NK-92 treated with Interleukin-12 subunit alpha and Interleukin-12 subunit beta, amount 100 ng/mL, for 24 hours (cell line): ENCODE data around the gene AGER.
"Not testable (repeated sequence)": the region's sequence is repeated elsewhere in the genome, so short reads cannot be mapped to it uniquely, and the experiment has no call there.

Experiments
- DNase-seq: peaks from one replicate; lab custom pipeline; 2025; lab: John Stamatoyannopoulos, UW

AGER gene

GRCh38 chr6:32184084-32184640, at the start of gene AGER:
Gene AGER, minus strand, starts transcription at chr6:32184253. Its CDS starts 31 bp downstream, at chr6:32184222.
- no peak for DNase-seq

DNA sequence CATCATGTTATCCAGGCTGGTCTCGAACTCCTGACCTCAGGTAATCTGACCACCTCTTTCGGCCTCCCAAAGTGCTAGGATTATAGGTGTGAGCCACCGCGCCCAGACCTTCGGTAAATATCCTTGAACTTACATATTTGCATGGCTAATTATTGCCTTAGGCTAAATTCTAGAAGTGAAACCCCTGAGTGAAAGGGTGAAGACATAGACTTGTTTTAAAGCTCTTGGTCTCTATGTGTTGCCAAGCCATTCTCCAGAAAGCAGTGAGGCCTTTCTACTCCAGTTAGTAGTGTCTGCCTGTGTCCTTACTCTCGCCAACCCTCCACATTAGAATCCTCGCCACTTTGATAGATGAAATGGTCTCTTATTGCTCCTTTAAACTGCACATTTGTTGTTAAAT, 42.4 kb upstream of the AGER start:
- no peak for DNase-seq

DNA sequence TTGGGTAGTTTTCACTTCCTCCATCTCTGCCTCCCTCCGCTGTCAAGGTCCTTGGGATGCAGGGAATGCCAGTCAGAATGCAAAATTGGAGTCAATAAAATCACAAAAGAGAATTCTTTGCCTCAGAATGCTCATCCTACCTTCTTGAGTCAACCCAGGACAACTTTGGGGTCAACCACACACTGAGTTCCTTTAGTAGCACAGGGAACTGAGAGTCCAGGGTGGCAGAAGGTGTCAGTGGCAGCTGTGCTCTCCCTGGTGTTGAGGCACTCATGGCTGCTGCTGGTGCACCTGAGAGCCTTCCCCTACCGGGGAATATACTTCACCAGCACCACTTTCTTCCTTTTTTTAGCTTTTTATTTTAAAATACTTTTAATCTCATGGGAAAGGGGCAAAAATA, 40.6 kb upstream of the AGER start:
- no peak for DNase-seq

GRCh38 chr6:32223258-32224235, 39.5 kb upstream of the AGER start, which contains the start of gene NOTCH4:
Gene NOTCH4, minus strand, starts transcription at chr6:32224067. Its CDS starts 139 bp downstream, at chr6:32223928.
- no peak for DNase-seq

- DNase-seq: no peak
These were observed 38.5 kb upstream of the AGER start for GRCh38 chr6:32222333-32223230.

- no peak for DNase-seq
These were observed 36.0 kb upstream of the AGER start for GRCh38 chr6:32220021-32220420.

DNA sequence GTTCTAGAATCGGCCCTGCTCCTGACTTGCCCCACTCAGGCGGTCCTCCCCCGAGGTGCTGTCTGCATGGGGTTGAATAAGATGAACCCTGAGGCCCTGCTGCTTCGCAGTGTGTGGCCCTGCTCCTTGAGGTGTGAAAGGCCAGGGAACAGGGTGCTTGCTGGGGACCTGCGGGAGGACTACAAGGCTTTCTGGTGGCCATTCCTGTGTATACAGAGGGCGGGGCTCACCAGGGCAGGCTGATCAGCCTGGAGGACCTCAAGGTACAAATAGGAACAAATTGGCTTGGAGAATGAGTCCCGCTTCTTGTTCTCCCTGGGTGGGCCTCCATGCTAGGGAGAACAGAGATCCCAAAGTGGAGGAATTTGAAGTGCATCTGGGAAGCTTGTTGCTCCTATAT, 34.1 kb upstream of the AGER start:
- no peak for DNase-seq

- DNase-seq: no peak
These were observed 32.9 kb upstream of the AGER start for GRCh38 chr6:32216998-32217397.

DNA sequence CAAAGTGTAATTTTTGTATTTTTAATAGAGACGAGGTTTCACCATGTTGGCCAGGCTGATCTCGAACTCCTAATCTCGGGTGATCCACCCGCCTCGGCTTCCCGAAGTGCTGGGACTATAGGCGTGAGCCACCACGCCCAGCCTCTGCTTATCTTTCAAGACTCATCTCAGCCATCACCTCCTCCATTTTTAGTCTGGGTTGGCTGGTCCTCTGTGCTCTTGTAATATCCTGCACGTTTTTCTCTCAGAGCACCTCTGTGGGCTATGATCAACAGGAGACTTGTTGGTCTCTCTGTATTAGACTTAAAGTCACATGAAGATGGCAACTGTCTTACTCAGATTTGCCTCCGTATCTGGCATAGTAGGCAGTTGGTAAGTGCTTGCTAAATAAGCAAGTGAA, 32.2 kb upstream of the AGER start:
- no peak for DNase-seq

DNA sequence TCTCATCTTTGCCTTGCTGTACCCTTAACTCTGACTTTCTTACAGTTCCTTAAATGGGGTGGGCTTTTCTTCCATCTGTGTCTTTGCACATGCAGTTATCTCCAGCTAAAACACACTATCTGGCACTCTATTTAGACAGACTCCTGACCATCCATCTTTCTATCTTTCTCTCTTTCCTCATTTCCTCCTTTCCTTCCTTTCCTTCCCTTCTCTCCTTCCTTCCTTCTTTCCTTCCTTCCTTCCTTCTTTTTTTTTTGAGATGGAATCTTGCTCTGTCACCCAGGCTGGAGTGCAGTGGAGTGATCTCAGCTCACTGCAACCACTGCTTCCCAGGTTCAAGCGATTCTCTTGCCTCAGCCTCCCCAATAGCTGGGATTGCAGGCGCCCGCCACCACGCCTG, 31.6 kb upstream of the AGER start:
- no peak for DNase-seq

DNA sequence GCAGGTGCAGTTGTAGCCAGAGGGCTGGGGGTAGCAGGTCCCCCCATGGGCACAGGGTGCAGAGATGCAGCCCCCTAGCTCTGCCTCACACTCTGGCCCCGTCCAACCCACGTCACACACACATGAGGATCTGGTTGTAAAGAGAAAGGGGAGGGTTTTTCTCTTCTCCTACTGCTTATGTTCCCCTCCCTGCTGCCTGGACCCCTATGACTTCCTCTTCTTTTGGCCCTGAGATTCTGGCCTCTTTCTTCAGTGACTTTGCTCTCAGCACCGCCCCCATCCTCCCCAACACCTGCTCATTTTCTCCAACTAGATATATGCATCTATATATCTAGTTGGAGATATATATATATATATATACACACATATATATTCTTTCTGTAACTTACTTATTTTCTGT, 30.1 kb upstream of the AGER start:
- DNase-seq: no peak

DNA sequence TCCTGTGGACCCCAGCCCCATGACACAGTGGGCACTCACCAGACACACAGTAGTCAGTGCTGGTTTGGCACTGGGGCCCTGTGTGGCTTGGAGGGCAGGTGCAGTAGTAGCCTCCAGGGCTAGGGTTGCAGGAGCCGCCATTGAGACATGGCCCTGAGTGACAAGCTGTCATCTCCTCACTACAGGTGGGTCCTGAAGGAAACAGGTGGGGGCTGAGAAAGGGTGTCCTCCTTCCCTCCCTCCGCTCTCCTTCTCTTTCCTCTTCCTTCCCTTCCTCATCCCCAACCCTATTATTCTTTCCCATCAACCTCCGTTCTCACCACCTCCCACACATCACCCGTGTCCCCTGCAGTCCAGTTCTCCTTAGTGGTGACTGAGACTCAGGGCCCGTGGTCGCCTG, 29.6 kb upstream of the AGER start:
- no peak for DNase-seq

- no peak for DNase-seq
These were observed 28.2 kb upstream of the AGER start for GRCh38 chr6:32212076-32212760.

- not testable (repeated sequence) for DNase-seq
These were observed 27.4 kb upstream of the AGER start for GRCh38 chr6:32211432-32211831.

GRCh38 chr6:32210191-32210601, 26.1 kb upstream of the AGER start:
- DNase-seq: no peak

DNA sequence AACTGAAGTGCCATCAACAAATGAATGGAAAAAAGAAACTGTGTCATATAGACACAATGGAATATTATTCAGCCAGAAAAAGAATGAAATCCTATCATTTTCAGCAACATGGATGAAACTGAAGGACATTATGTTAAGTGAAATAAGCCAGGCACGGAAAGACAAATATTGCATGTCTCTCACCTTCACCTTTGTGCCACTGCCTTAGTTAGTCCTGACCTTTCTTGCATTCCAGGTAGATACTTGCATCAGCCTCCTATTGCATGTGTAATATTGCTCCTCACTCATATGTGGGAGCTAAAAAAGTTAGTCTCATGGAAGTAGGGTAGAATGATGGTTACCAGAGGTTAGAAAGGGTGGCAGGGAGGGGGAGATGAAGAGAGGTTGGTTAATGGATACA, 24.9 kb upstream of the AGER start:
- no peak for DNase-seq

DNA sequence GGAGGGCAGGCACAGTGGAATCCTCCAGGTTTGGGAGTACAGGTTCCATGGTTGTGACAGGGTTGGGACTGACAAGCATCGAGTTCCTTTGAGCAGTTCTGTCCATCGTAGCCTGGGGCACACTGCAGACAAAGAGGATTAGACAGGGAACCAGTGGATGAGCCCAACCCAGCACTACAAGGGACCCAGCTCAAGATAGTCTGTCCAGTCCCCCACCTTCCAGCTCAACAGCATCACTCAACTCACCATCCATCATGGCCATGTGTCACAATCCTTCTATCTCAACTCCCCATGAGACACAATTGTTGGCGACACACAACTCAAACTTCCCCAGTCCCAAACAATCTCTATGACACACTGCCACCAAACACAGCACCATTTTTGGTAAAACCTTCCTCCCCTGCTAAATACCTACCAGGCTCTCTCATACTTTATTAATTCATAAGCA, 20.2 kb upstream of the AGER start:
- DNase-seq: no peak

- no peak for DNase-seq
These were observed 19.6 kb upstream of the AGER start for GRCh38 chr6:32203426-32204267.

- no peak for DNase-seq
These were observed 18.1 kb upstream of the AGER start for GRCh38 chr6:32202186-32202585.

DNA sequence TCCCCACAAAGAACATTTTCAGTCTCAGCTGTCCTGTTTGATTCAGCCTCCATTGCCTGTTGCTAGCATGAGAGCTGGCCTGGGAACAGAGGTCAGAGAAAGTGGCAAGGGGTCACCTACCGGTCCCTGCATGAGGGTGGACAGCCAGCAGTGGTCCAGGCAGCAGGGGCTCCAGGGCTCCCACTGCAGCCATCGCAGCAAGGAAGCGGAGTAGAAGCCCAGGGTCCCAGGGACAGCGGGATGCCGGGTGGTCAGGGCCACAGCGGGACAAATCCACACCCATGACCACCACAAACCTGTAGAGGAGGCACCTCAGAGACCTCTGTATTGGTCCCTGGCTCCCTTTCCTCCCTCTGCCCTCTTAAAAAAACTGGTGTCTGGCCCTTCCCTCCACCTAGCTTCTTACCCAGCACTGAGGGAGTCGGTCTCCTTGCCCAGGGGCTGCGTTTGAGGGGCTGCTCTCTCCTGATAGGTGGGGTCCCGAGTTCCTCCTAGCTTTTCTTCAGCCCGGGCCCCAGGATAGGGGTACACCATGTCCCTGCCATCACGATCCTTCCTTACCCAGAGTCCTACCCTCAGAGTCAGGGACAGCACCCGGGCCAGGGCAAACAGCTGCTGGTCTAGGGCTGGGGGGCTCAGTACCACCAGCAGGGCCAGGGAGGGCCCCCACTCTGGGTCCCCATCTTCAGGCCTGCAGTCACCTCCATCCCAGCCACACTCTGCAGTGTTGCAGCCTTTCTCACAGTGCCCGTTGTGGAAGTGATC, 16.8 kb upstream of the AGER start:
- no peak for DNase-seq
